ENCODE data around the gene PCNT. TPM values are rescaled to one million over a fixed set of nuclear protein-coding genes. Genes with fewer than 3 reads are reported as not detected.

The PCNT gene, protein sequence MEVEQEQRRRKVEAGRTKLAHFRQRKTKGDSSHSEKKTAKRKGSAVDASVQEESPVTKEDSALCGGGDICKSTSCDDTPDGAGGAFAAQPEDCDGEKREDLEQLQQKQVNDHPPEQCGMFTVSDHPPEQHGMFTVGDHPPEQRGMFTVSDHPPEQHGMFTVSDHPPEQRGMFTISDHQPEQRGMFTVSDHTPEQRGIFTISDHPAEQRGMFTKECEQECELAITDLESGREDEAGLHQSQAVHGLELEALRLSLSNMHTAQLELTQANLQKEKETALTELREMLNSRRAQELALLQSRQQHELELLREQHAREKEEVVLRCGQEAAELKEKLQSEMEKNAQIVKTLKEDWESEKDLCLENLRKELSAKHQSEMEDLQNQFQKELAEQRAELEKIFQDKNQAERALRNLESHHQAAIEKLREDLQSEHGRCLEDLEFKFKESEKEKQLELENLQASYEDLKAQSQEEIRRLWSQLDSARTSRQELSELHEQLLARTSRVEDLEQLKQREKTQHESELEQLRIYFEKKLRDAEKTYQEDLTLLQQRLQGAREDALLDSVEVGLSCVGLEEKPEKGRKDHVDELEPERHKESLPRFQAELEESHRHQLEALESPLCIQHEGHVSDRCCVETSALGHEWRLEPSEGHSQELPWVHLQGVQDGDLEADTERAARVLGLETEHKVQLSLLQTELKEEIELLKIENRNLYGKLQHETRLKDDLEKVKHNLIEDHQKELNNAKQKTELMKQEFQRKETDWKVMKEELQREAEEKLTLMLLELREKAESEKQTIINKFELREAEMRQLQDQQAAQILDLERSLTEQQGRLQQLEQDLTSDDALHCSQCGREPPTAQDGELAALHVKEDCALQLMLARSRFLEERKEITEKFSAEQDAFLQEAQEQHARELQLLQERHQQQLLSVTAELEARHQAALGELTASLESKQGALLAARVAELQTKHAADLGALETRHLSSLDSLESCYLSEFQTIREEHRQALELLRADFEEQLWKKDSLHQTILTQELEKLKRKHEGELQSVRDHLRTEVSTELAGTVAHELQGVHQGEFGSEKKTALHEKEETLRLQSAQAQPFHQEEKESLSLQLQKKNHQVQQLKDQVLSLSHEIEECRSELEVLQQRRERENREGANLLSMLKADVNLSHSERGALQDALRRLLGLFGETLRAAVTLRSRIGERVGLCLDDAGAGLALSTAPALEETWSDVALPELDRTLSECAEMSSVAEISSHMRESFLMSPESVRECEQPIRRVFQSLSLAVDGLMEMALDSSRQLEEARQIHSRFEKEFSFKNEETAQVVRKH (N-terminal part only)
- total RNA-seq, result 11.0 and 14.2 TPM in 2 replicates

DNA sequence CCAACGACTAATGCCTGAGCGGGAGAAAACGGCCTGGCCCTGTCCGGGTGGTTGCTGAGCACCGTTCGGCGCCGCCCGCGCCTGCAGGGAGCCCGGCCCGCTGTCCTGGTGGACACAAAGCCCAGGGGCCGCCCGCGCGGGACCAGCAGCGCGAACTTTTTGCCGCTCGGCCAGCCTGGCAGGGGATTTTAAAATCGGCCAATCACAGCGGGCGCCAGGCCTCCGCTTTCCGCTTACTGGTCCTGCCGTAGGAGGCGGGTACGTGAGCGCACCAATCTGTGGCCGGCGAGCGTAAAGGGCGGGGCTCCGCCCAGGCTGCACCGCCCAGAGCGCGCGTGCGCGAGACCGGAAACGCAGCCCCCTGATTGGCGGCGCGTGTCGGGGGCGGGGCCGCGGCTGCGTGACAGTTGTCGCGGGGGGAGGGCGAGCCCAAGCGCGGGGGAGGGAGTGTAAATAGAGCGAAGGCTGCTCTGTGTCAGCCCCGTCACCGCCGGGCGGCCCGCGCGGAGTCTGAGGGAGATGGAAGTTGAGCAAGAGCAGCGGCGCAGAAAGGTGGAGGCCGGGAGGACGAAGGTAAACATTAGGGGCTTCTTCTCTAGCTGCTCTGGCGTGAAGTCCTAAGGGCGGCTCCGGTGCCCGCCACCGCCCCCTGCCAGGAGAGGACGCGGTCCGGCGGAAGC lies at the start of gene PCNT, which contains the start of gene C21orf58:
Gene PCNT (plus strand): TSS at position 447 of the 680 bp plus-strand sequence. CDS start 73 bp downstream, at position 520.
Gene C21orf58 (minus strand): TSS at position 161 of the 680 bp plus-strand sequence. CDS start 1,132 bp downstream, outside the sequence.

DNA sequence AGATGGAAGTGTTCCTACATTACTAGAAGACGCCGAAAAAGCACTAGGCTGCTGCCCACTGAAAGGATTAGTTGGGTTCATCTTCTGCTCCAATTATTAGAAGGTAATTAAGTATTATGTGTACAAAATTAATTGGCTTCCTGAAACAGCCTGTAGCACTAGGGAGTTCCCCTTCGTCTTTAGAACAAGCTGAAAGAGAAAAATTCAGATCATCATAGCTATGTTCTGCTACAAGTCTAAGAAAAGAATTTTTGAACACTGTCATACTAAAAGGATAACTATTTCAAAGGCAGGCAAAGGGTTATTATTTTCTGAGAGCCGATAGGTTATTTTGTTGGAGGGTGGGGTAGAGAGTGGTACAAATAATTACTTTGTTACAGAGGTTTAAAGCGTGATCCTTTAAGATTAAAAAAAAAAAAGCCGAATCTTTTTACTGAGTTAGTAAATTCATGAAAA lies 38.7 kb upstream of the PCNT start, which contains the start of gene MCM3AP:
Gene MCM3AP (minus strand): TSS at position 406 of the 456 bp plus-strand sequence. CDS start 325 bp downstream, at position 81.

DNA sequence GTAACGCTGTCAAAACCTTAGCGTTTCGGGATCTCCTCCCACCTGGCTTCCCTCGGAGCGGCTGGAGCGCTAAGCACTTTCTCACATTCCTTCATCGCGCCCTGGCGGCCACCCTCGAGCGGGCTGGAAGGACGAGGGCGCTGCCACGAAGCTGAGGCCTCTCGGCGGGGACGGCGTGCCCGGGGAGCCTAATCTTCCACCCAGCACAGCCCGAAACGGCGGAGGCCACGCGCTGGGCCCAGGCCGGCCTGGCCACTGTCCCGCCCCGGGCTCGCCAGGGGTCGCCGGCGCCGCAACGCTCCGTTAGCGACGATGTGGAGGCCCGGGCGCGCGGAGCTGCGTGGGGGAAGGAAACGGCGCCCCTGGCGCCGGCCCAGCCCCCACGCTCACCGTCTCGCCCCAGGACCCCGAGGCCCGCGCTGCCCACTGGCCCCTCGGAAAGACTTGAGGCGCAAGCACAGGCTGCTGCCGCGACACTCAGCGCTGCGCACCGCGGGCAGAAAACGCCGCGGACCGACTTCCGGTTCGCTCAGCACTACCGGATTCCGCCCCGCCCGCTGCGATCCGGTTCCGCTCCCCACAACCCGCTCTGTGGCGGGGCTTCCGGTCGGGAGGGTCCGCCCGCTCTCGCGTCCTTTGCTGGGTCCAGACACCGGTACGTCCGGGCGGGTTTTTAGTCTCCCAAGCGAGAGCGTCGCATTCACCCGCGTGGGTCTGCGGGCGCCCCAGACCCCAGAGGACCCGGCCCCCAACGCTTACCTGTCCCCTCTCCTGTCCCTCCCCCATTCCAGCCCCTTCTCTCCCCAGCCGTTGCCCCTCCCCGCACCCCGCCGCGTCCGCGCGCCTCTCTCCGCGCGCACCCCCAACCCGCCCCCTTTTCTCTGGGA lies 38.0 kb upstream of the PCNT start, which contains the start of gene YBEY:
Gene YBEY (plus strand): TSS at position 582 of the 887 bp plus-strand sequence. CDS start 572 bp downstream, outside the sequence.

DNA sequence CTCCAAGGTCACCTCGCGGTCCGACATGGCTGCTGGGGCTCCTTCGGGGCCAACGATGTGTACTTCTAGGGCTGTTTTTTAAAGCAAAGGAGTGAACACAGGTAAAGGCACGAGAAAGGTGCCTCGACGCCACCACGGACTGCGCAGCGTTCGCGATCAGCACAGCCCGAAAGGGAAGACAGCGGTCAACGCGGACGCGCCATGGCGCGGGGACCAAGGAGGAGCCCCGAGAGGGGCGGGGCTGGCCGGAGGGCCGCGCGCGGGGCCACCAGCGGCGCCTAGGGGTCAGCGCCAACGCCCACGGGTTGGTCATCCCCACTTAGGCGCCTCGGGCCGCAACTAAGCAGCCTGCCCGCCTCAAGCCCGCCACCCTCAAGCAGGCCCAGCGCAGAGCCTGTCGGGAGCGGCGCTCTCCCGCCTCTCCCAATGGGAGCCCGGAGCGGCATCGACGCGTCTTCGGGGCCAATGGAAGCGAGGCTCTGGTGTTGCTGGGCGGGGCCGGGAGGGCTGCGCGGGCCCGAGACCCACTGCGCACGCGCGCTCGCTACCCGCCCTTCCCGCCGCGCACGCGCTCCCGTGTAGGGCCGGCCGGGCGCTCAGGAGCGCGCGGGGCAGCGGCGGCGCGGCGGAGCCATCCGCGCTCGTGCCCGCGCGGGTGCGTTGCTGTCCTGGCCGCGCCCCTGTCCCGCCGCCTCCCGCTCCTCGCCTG lies 134.5 kb downstream of the PCNT start, which contains the start of gene DIP2A:
Gene DIP2A (plus strand): TSS at position 577 of the 709 bp plus-strand sequence. CDS start 241 bp downstream, outside the sequence.

Other genes starting within 250 kb of the PCNT start
- gene COL6A2, start 226.0 kb upstream of the PCNT start, total RNA-seq, result 1,324 and 1,435 TPM in 2 replicates
- 0.14 and 0.55 TPM in 2 replicates for gene FTCD, start 168.6 kb upstream of the PCNT start, total RNA-seq
- gene SPATC1L, start 139.7 kb upstream of the PCNT start, total RNA-seq, result 3.4 and 7.7 TPM in 2 replicates
- 123 and 162 TPM in 2 replicates for gene LSS, start 95.4 kb upstream of the PCNT start, total RNA-seq
- 46.6 and 61.7 TPM in 2 replicates for gene MCM3AP, start 38.5 kb upstream of the PCNT start, total RNA-seq
- gene YBEY, start 37.8 kb upstream of the PCNT start, total RNA-seq, result 13.4 and 15.7 TPM in 2 replicates
- gene C21orf58, start 286 bp upstream of the PCNT start, total RNA-seq, result 1.4 and 1.6 TPM in 2 replicates
- 12.9 and 15.1 TPM in 2 replicates for gene DIP2A, start 134.7 kb downstream of the PCNT start, total RNA-seq

Data from smooth muscle cell of bladder (primary cell).